Neural cell (in vitro differentiated cells): ENCODE data around the gene TRIM66.

Source experiments
- SMC3 ChIP-seq: fragments of 450-650 bp; conservative IDR thresholded peaks from 2 replicates; pipeline ENCODE4 v1.6.1; 2014; ENCODE audit warnings: antibody characterized with exemption, mild to moderate bottlenecking, moderate library complexity; ENCODE audit not compliant: poor library complexity
- TF ChIP-seq, protein P1 (sequence below): fragments of 450-650 bp; IDR thresholded peaks from 2 replicates; pipeline ENCODE4 v1.5.1; 2014; ENCODE audit warnings: antibody characterized with exemption, mild to moderate bottlenecking, moderate library complexity; ENCODE audit not compliant: poor library complexity, severe bottlenecking
- TF ChIP-seq, protein P2 (sequence below): IDR thresholded peaks from 2 replicates; pipeline ENCODE4 v1.6.1; 2012; ENCODE audit warnings: borderline replicate concordance

DNA sequence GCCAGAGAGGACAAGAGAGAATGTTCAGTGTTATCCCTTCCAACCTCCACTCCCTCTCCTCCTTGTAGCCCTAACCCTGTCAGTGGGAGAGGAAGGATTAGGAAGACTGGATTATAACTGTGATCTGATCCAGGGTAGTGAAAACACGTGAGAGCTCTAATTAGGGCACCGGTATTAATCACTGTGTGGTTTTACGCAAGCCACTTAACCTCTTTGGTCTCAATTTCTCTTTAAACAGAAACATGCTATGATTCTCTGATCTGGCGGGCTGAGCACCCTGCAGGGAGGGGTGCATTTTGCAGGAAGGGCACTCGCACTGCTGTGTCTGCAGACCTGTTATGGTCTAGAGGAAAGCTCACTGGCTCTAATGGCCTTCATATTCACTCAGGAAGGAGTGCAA lies 11.7 kb upstream of the TRIM66 start:
- TF ChIP-seq, protein P1, sequence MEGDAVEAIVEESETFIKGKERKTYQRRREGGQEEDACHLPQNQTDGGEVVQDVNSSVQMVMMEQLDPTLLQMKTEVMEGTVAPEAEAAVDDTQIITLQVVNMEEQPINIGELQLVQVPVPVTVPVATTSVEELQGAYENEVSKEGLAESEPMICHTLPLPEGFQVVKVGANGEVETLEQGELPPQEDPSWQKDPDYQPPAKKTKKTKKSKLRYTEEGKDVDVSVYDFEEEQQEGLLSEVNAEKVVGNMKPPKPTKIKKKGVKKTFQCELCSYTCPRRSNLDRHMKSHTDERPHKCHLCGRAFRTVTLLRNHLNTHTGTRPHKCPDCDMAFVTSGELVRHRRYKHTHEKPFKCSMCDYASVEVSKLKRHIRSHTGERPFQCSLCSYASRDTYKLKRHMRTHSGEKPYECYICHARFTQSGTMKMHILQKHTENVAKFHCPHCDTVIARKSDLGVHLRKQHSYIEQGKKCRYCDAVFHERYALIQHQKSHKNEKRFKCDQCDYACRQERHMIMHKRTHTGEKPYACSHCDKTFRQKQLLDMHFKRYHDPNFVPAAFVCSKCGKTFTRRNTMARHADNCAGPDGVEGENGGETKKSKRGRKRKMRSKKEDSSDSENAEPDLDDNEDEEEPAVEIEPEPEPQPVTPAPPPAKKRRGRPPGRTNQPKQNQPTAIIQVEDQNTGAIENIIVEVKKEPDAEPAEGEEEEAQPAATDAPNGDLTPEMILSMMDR: no peak
- TF ChIP-seq, protein P2, sequence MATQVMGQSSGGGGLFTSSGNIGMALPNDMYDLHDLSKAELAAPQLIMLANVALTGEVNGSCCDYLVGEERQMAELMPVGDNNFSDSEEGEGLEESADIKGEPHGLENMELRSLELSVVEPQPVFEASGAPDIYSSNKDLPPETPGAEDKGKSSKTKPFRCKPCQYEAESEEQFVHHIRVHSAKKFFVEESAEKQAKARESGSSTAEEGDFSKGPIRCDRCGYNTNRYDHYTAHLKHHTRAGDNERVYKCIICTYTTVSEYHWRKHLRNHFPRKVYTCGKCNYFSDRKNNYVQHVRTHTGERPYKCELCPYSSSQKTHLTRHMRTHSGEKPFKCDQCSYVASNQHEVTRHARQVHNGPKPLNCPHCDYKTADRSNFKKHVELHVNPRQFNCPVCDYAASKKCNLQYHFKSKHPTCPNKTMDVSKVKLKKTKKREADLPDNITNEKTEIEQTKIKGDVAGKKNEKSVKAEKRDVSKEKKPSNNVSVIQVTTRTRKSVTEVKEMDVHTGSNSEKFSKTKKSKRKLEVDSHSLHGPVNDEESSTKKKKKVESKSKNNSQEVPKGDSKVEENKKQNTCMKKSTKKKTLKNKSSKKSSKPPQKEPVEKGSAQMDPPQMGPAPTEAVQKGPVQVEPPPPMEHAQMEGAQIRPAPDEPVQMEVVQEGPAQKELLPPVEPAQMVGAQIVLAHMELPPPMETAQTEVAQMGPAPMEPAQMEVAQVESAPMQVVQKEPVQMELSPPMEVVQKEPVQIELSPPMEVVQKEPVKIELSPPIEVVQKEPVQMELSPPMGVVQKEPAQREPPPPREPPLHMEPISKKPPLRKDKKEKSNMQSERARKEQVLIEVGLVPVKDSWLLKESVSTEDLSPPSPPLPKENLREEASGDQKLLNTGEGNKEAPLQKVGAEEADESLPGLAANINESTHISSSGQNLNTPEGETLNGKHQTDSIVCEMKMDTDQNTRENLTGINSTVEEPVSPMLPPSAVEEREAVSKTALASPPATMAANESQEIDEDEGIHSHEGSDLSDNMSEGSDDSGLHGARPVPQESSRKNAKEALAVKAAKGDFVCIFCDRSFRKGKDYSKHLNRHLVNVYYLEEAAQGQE: no peak
- TF ChIP-seq SMC3: no peak
